ENCODE results near the gene C5orf46.
"Not testable (repeated sequence)": the region's sequence is repeated elsewhere in the genome, so short reads cannot be mapped to it uniquely, and the experiment has no call there.

Gene C5orf46

DNA sequence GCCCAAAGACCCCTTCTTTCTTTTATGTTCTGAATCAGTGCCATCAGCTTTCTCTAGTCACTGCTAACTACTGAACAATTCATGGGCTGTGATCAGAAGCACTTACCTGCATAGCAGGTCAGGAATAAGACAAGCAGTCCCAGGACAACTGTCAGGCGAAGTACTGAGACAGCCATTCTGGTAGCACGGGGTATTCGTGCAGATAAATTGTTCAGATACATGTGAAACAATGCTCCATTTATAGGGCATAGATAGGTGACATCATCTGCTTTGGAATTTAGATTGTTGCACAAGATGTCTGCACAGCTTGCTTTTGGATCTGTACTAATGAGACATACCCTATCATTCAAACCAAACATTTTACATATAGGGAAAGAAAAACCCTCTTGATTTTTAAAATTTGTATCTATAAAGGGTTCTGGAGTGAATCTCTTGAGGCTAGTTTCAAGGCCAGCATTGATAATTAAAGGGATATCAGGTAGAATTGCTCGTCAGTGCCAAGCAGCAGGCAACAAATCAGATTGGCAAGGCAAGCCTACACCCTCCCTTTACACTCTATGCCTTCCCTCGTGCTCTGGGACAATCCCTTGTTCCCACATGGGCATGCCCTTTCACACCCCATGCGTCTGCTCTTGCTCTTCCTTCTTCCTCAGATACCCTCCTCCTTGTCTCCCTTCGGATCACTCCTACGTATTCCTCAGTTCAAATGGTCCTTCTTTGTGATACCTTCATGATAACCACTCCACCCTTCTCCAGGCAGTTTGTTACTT is at the start of gene C5orf46:
Gene C5orf46 (minus strand): TSS at position 213 of the 770 bp plus-strand sequence. CDS start 37 bp downstream, at position 176.
- no peak for DNase-seq

DNA sequence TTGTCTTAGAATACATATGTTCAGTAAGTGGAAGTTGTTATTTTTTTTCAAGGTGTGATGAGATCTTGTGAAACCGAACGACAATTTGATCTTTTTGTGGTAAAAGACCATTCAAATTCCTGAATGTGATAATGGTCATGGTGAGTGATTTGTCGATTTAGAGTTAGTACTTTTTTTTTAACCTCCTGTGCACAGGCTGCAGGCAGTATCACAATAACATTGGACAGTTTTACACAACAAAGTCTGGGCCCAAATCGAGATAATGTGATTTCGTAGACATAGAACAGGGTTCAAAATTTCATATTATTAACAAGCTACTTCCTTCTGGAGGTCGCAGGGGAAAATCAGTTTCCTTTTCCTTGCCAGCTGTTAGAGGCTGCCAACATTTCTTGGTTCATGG is 48.6 kb upstream of the C5orf46 start:
- DNase-seq: no peak

DNA sequence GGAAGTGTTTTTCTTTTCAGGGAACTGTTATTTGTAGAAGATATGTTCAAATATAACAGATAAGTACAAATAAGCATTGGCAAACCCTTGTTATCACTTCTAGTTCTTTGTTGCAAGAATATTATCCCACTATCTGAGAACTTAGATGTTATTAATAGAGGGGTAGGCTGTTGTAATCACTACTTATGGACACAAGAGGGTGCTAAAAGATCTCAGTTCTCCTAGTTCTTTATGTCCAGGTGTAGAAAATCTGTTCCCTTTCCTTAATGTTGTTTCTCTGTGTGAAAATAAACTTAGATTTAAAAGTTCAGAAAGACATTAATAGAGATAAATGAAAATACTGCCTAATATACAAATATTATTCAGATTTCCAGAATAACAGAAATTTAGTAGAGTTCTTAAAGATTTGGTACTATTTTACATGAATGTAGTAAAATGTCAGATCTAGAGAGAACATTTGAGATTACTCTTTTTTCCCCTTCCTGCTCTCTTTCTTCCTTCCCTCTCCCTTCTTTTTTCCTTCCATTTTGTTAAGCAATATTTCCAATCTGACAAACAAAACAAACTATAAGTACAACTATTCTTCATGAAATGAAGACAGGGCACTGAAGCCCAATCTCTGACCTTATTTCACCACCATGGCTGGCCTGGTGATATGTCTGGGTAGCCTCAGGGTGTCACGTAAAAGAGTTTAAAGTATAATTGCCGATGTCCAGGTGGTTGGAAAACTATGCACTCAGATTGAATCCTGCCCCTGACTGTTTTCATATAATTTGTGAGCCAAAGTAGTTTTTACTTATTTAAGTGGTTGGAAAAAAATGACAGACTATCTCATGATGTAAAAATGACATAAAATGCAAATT is 43.6 kb upstream of the C5orf46 start:
- DNase-seq: no peak

DNA sequence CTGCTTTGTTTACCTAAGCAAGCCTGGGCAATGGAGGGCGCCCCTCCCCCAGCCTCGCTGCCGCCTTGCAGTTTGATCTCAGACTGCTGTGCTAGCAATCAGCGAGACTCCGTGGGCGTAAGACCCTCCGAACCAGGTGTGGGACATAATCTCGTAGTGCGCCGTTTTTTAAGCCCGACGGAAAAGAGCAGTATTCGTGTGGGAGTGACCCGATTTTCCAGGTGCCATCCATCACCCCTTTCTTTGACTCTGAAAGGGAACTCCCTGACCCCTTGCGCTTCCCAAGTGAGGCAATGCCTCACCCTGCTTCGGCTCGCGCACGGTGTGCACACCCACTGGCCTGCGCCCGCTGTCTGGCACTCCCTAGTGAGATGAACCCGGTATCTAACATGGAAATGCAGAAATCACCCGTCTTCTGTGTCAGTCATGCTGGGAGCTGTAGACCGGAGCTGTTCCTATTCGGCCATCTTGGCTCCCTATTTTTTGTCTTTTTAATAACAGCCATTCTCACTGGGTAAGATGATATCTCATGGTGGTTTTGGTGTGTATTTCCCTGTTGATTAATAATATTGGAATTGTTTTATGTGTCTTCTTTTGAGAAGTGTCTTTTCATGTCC is 40.4 kb upstream of the C5orf46 start:
- DNase-seq: not testable (repeated sequence)

DNA sequence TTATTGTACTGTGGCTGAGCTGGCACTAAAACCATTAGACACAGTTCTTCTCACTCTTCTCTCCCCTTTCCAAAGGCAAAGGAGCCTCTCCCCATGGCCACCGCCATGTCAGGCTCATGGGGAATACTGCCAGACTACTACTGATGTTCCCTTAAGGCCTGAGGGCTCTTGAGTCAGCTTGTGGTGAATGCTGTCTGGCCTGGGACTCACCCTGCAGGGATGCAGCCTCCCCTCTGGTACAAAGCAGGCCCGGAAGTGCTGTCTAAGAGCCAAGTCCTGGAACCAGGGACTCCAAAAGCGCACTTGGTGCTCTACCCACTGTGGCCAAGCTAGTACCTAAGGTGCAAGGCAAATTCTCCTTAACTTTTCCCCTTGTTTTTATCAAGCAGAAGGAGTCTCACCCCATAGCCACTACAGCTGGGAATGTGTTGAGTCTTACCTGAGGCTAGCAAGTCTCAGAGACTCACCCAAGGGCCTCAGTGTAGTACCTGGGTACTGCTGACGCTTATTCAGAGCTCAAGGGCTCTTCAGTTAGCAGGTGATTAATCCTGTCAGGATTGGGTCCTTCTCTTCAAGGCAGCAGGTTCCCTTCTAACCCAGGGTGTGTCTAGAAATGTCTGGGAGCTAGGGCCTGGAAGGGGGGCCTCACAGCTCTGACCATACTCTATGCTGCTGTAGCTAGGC is 33.2 kb upstream of the C5orf46 start:
- no peak for DNase-seq

DNA sequence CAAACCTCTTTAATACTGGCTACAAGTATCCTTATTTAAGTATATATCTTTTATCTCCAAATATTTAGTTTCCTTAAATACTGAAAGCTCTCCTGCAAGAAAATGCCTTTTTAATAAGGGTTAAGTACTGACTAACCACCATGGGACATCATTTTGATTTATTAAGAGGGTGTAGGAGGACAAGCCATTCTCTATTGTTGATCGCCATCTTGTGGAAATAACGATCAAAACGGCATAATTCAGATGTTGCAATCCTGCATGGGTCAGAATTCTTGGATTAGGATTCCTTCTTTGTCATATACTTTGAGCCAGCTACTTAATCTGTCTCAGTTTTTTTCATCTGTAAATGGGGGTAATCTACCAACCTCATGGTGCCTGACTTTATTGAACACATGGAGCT is 28.7 kb upstream of the C5orf46 start:
- no peak for DNase-seq

DNA sequence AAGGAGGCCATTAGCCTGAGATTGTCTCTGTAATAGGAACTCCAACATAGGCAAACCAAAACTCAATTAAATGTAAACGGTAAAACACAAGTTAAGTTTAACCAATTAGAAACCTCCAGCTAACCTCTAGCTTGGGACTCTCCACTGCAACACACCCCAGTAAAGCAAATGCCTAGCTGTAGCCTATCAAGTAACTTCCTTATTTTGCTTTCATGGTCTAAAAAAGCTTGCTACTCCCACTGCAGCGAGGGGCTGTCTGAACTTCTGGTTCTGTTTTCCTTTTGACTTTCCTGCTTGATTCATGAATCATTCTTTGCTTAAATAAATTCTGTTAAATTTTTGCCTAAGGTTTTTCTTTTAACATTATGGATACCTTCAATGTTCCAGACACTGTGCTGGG is 24.4 kb upstream of the C5orf46 start:
- DNase-seq: no peak

DNA sequence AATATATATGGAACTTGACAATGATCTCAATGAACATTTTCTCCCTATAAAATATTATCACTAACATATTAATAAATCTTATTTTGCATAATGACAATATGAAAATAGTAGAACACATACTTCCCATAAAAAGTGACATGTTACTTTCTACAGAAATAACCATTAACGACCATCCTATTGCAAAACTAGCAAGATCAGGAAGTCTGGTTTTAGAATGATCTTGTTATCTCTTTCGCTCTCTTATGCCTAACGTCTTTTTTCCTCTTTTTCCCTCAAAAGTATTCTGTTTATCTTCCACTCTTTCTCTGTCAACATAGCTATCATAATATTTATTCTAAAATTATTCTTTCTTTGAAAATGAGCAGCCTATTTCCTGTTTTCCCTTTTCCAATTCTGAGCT is 21.6 kb upstream of the C5orf46 start:
- no peak for DNase-seq

DNA sequence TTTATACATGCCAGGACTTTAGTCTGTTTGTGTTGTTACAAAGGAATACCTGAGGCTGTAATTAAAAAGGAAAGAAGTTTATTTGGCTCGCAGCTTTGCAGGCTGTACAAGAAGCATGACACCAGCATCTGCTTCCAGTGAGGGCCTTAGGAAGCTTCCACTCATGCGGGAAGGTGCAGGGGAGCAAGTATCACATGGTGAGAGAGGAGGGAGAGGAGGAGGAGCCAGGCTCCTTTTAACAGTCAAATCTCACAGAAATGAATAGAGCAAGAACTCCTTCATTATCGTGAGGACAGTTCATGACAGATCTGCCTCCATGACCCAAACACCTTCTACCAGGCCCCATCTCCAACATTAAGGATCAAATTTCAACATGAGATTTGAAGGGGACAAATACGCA is 18.7 kb upstream of the C5orf46 start:
- no peak for DNase-seq

DNA sequence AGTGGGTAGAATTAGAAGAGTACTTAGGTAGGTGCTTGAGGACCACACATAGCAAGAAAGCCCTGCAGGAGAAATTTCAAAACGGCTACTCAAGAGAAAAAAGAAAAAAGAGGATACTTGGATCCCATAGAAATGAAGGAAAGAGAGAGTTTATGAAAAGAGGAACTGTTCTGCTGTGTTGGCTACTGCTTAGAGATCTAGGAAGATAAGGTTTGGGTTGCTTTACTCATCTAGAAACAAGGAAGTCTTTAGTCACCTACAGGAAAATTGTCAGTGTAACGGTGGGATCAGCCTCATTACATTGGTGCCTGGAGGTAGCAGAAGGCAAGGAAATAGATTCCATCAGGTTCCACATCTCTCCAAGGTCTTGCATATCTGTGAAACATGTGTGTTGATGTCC is 14.8 kb upstream of the C5orf46 start:
- no peak for DNase-seq

DNA sequence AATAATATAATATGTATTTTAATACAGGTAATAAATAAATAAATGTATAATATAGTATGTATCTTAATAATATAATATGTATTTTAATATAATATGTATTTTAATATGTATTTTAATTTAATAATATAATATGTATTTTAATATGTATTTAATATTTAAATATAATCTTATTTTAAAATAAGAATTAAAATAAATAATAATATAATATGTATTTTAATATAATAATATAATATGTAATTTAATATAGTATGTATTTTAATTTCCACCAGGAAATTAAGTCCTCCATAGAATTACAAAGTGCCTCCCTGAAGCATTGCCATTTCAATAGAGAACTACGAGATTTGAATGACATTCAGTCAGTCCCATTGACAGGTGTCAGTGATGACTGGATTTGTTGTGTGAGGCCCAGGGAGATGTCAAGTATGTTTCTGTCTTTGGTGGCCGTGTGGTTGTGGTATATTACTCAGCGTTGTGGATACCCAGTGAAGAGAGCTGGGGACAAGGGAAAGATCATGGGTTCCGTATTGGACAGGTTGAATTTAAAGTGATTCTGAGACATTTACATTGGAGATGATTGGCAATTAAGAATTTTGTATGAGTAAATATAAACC is 14.2 kb upstream of the C5orf46 start:
- DNase-seq: no peak

DNA sequence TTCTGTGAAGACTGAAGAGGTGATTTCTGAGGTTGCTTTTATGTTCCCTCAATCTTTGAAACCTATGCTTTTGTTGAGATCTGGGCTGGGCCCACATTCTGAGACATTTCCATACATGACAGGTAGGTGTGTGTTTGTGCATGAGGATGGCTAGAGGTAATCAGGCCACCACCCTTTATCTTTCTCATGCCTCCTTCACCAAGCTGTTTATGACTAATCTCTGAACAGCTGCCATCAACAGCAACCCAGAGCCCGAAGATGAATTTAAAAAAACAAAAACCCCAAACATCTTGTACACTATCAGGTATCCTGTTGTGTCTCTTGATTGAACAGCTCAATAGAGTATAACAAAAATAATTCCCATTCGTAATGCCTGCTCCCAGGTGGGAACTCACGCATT is 12.6 kb upstream of the C5orf46 start:
- no peak for DNase-seq

DNA sequence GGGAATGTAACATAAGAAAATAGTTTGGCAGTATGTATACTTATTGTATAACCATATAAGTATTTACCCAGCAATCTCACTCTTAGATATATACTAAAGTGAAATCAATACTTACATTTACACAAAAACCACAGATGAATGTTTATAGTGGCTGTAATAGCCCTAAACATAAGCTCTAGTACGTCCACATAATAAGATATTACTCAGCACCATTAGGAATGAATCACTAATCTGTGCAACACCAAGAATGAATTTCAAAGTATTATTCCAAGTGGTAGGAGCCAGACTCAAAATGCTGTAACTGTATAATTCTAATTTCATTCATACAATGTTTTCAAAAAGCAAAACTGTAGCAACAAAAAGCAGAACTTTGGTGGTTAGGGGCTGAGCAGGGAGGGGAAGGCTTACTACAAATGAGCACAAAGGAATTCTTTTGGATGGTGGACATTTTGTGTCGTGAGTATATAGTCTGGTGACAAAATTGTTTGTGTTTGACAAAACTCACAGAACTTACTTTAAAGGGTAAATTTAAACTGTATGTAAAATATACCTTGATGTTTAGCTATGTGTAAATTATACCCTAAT is 11.9 kb upstream of the C5orf46 start:
- DNase-seq: no peak

DNA sequence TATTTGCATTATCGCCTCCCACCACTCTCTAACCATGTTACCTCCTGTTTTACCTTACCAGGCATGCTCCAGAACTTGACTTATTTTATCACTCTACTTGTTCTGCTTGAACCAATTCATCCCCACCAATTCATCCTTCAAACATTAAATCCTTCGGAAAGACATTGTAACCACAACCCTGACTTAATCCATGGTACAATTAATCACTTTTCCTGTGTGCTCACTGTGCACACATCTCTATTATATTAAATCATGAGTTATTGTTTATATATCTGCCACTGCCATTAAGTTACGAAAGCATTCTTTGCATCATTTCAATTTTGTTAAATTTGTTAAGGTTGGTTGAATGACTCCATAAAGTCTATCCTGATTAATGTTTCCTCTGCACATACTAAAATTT is 7.4 kb upstream of the C5orf46 start:
- DNase-seq: no peak

DNA sequence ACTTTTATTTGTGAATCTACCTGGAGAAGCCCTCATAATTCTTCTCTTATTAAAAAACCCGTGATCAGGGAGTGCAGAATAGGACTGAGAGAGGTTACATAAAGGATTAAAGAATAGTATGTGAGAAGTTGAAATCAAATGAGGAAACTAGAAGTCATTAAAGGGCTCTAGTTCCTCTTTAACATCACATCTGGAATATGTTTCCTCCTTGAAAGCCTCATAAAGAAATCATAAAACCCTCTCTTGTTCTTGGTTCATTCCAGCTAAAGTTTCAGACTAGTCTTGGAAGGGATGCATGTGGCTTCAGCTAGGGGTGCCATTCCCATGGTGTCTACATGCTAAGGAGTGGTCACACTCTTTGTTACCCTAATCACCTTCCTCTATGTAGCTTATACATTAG is 5.7 kb upstream of the C5orf46 start:
- DNase-seq: no peak

DNA sequence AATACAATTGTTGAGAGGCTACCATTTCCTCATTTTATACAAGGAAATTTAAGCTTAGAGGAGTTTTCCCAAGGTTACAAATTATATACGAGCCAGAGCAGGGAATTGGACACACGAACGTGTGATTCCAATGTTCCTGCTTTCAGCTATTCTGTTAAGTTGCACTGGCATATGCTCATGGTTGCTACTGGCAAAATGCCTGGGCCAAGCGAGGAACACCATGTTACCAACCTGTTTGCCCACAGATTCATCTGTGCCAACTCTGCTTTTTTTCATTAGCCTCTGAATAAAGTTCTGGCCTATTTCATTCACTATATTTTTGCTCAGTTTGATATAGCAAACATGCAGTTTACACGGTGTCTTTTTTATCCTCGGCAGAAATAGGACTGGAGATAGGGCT is 5.1 kb upstream of the C5orf46 start:
- DNase-seq: no peak

DNA sequence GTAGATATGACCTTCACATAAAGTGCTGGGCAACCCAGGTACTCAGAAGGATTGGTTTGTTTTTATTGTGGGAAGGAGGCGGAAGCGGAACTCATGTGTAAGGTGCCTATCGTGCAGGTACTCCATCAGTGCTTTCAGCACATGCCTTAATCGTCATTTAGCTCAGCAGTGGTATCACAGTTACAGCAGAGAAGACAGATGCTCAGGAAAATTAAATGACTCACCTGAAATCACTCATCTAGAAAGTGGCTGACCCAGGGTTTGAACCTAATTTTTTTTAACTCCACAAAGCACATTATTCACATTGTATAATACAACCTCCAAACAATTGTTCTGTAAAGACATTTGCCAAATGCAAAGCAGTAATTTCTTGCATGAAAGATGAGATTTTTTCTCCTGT is 2.2 kb downstream of the C5orf46 start:
- no peak for DNase-seq

DNA sequence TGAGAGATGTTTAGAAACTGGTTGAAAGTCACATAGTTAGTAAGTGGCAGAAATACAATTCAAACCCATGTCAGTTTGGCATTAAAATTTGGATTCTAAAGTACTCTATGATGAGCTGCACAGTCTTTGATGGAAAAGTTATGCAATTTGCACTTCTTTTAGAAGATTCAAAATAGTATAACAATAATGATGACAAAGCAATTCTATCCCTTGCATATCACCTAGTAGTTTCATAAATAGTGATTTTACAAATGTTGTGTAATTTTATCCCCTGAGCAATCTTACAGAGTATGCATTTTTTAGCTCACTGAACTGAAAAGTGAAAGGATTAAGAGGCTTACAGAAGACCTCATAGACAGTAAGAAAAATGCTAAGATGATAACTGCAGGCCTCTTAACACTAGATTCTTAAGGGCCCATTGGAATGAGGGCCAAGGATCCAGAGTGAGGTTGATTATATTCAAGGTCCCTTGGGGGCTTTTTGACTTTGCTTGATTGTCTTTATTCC is 3.7 kb downstream of the C5orf46 start:
- DNase-seq: no peak

DNA sequence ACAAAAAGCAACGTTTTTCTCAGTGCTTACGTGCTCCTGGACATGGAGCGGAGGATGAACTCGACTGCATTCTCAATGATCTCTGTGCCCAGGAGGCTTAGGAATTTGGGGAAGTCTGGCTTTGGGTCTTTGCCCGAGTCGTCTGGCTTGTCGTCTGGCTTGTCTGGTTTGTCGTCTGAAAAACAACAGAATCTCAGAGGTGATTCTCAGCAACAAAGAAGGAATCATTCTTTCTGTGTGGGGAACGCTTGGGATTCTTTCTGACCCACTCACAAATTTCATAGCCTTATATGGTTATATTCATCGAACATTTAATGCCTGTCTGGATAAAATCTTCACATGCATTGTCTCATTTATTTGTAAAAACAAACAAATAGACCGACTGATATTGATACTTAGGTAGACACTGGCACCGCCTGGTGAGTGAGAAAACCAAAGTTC is 4.7 kb downstream of the C5orf46 start:
- no peak for DNase-seq

DNA sequence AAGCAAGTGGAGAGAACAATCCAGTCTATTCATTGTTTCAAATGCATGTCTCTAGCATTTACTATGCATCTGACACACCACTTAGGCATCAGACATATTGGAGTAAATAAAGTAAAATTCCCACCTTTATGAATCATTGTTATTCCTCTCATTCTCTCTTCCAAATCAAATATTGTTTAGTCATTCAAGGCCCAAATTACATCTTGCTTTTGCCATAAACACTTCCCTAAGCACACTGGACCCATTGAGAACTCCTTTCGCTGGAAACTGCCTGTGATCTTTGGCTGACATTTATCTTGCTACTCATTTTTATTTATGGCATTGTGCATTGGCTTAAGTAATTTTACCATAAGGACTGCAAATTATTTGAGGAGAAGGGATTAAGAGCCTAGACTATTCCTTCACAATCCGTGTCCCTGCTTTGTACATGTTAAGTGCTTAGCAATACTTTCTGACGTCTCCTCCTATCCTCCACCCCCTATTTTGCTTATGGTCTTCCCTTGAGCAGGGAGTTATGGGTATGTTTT is 7.4 kb downstream of the C5orf46 start:
- no peak for DNase-seq

DNA sequence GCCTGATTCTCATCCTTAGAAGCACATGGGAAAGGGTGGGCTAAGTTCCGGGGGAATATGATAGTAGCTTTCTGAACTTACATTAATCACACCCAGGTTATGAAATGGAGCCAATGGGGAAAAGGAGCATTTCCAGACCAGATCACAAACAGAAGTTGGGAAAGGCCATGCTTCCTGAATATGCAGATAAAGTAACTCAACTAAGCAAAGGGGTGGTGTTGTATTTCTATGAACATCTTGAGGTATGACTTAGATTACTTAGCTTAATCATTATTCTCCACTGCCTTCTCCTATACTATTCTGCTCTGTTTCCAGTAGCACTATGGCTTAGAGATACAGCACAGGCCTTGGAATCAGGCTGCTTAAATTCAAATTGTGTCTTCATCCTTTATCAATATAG is 10.5 kb downstream of the C5orf46 start:
- no peak for DNase-seq

DNA sequence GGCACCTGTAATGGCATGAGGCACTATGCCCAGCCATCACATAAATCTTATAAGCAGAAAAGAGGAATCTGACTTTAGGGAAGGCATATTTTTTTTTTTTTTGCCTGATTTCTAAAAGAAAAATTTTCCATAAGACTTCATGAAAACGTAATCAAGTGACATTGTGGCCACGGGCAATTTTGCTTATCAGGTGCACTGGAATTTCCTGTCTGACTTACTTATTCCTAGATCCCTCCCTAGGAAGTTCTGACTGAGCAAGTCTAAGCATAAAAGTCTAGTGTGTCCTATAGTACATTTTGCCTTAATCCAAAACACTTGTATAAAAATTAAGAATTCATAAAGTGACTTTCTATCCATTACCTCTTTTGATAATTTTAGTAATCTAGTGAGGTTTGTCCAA is 12.5 kb downstream of the C5orf46 start:
- DNase-seq: no peak

Data from DMS79 (cell line).